Measurements from ENCODE around the gene BRSK2.
A peak's percentile ranks its signal among the peaks of the same experiment; 100 is the strongest.

The BRSK2 gene

GRCh38 chr11:1456176-1456575 lies 66.4 kb downstream of the BRSK2 start:
- TF ChIP-seq, protein P1, sequence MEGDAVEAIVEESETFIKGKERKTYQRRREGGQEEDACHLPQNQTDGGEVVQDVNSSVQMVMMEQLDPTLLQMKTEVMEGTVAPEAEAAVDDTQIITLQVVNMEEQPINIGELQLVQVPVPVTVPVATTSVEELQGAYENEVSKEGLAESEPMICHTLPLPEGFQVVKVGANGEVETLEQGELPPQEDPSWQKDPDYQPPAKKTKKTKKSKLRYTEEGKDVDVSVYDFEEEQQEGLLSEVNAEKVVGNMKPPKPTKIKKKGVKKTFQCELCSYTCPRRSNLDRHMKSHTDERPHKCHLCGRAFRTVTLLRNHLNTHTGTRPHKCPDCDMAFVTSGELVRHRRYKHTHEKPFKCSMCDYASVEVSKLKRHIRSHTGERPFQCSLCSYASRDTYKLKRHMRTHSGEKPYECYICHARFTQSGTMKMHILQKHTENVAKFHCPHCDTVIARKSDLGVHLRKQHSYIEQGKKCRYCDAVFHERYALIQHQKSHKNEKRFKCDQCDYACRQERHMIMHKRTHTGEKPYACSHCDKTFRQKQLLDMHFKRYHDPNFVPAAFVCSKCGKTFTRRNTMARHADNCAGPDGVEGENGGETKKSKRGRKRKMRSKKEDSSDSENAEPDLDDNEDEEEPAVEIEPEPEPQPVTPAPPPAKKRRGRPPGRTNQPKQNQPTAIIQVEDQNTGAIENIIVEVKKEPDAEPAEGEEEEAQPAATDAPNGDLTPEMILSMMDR (IDR thresholded peaks at IDR 0.05; ENCODE audit: insufficient read depth, low read depth, low read length, missing control alignments), result no peak
- no peak for DNase-seq (ENCODE audit: low read depth)
- no peak overlapping the region for H3K4me3 ChIP-seq (ENCODE audit: low read length)

DNA sequence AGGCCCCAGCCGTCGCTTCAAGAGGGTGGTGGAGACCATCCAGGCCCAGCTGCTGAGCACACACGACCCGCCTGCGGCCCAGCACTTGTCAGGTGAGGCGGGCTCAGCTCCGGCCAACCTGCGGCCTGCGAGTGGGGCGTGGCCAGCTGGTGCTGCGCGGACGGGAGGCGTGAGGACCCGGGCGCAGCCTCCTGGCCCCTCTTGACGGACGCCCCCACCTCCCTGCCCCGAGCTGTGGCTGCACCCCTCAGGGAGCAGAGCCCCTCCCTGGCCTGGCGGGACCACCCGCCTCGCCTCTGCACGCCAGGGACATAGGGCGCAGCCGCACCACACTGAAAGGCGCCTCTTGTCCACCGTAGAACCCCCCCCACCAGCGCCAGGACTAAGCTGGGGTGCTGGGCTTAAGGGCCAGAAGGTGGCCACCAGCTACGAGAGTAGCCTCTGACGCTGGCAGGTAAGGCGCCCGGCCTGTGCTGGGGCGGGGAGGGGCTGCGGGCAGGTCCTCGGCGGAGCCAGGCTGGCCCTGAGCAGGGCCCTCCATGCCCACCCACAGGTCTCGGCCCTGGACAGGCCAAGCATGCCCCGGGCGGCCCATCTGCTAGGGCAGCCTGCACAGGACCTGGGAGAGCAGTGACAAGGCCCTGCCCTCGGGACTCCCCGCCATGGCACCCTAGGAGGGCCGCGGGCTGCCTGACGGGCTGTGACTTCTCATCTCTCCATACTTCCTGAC lies 67.0 kb downstream of the BRSK2 start:
- DNase-seq (ENCODE audit: low read depth), result no peak
- no peak overlapping the region for H3K4me3 ChIP-seq (ENCODE audit: low read length)
- TF ChIP-seq, protein P1 (IDR thresholded peaks at IDR 0.05; ENCODE audit: insufficient read depth, low read depth, low read length, missing control alignments), result no peak

- no peak overlapping the region for H3K4me3 ChIP-seq (ENCODE audit: low read length)
- TF ChIP-seq, protein P1 (IDR thresholded peaks at IDR 0.05; ENCODE audit: insufficient read depth, low read depth, low read length, missing control alignments), result no peak
- no peak for DNase-seq (ENCODE audit: low read depth)
Observed at GRCh38 chr11:1457326-1457680, 67.6 kb downstream of the BRSK2 start.

DNA sequence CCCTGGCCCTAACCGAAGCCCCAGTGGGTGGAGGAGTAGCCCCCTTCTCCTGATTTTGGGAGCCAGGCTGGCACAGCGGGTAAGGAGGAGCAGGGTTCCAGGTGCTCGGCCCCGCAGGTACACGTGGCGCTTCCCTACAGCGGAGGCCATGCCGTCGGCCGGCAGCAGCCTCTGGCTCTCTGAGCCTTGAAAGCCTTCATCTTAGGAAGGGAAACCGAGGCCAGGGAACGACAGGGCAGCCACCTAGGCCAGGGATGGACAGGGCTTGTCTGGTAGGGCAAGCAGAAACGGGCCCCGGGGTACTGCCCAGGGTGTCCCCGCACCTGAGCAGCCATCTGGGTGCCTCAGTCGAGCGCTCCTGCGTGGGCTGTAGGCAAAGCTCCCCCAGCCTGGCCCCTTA lies 68.1 kb downstream of the BRSK2 start:
- H3K4me3 ChIP-seq (ENCODE audit: low read length), result no peak overlapping the region
- DNase-seq (ENCODE audit: low read depth), result no peak
- TF ChIP-seq, protein P1 (IDR thresholded peaks at IDR 0.05; ENCODE audit: insufficient read depth, low read depth, low read length, missing control alignments), result no peak

GRCh38 chr11:1458340-1459218 lies 68.8 kb downstream of the BRSK2 start:
- no peak overlapping the region for H3K4me3 ChIP-seq (ENCODE audit: low read length)
- peak; percentile 28 for DNase-seq (ENCODE audit: low read depth)
- TF ChIP-seq, protein P1 (IDR thresholded peaks at IDR 0.05; ENCODE audit: insufficient read depth, low read depth, low read length, missing control alignments), result peak; percentile 15

GRCh38 chr11:1459219-1459575 lies 69.5 kb downstream of the BRSK2 start:
- DNase-seq (ENCODE audit: low read depth), result no peak
- TF ChIP-seq, protein P1 (IDR thresholded peaks at IDR 0.05; ENCODE audit: insufficient read depth, low read depth, low read length, missing control alignments), result no peak

More at GRCh38 chr11:1459219-1459575, 69.5 kb downstream of the BRSK2 start:
- no peak overlapping the region for H3K4me3 ChIP-seq (ENCODE audit: low read length)

Measured in epithelial cell of esophagus (primary cell).